Neural progenitor cell (in vitro differentiated cells): Measurements from ENCODE around the gene CBFB. TPM values are rescaled to one million over a fixed set of nuclear protein-coding genes. Genes with fewer than 3 reads are reported as not detected.
"Not testable (repeated sequence)": the region's sequence is repeated elsewhere in the genome, so short reads cannot be mapped to it uniquely, and the experiment has no call there.

Experiments
- DNase-seq: peaks from one replicate; pipeline ENCODE4 v3.0.0-alpha.2; 2016; ENCODE audit warnings: low spot score
- H2AFZ ChIP-seq: fragments of 200-600 bp; sonication (generic); replicated peaks from 2 replicates; pipeline ENCODE4 v1.6.1; 2016; ENCODE audit warnings: antibody characterized with exemption
- H3F3A ChIP-seq: fragments of 200-600 bp; sonication (generic); 2 replicates; pipeline ENCODE4 v1.6.1; 2016; ENCODE audit warnings: antibody characterized with exemption, low read depth
- H3K27ac ChIP-seq: fragments of 200-600 bp; sonication (generic); 2 replicates; pipeline ENCODE4 v1.5.1; 2016; ENCODE audit warnings: mild to moderate bottlenecking
- H3K27me3 ChIP-seq: fragments of 200-600 bp; sonication (generic); 2 replicates; pipeline ENCODE4 v1.6.1; 2016; ENCODE audit warnings: mild to moderate bottlenecking, moderate library complexity
- H3K36me3 ChIP-seq: fragments of 200-600 bp; sonication (generic); 2 replicates; pipeline ENCODE4 v1.5.1; 2016
- H3K4me1 ChIP-seq: fragments of 200-600 bp; sonication (generic); 2 replicates; pipeline ENCODE4 v1.6.1; 2016; ENCODE audit warnings: mixed run types
- H3K4me2 ChIP-seq: fragments of 200-600 bp; sonication (generic); 2 replicates; pipeline ENCODE4 v1.6.1; 2016
- H3K4me3 ChIP-seq: fragments of 200-600 bp; sonication (generic); 2 replicates; pipeline ENCODE4 v1.5.1; 2016
- H3K79me2 ChIP-seq: fragments of 200-600 bp; sonication (generic); 2 replicates; pipeline ENCODE4 v1.6.1; 2016; ENCODE audit warnings: low read depth
- H3K9ac ChIP-seq: fragments of 200-600 bp; sonication (generic); 2 replicates; pipeline ENCODE4 v1.6.1; 2016
- H3K9me3 ChIP-seq: fragments of 200-600 bp; sonication (generic); 2 replicates; pipeline ENCODE4 v1.5.1; 2016; ENCODE audit warnings: low read depth
- H4K20me1 ChIP-seq: fragments of 200-600 bp; sonication (generic); 2 replicates; pipeline ENCODE4 v1.6.1; 2016; ENCODE audit warnings: low read depth
- H3K27ac Mint-ChIP-seq: 3 replicates; pipeline ENCODE4 v1.8.0; 2021; ENCODE audit warnings: mixed read lengths
- H3K27me3 Mint-ChIP-seq: 2 replicates; pipeline ENCODE4 v1.8.0; 2022; ENCODE audit warnings: low read depth, mild to moderate bottlenecking, inconsistent platforms, moderate library complexity, mixed read lengths; ENCODE audit not compliant: insufficient read depth
- H3K36me3 Mint-ChIP-seq: 3 replicates; pipeline ENCODE4 v1.8.0; 2021; ENCODE audit warnings: mixed read lengths
- H3K4me1 Mint-ChIP-seq: 3 replicates; pipeline ENCODE4 v1.8.0; 2021; ENCODE audit warnings: mixed read lengths
- H3K4me3 Mint-ChIP-seq: 3 replicates; pipeline ENCODE4 v1.8.0; 2021; ENCODE audit warnings: mild to moderate bottlenecking, moderate library complexity, mixed read lengths
- H3K9me3 Mint-ChIP-seq: 3 replicates; pipeline ENCODE4 v1.8.0; 2020; ENCODE audit warnings: mixed read lengths
- CTCF ChIP-seq: fragments of 200-600 bp; sonication (generic); IDR thresholded peaks from 2 replicates; pipeline ENCODE4 v1.5.1; 2017; ENCODE audit warnings: antibody characterized with exemption, mild to moderate bottlenecking
- EZH2 ChIP-seq: fragments of 200-600 bp; sonication (generic); IDR thresholded peaks from 2 replicates; pipeline ENCODE4 v1.6.1; 2017; ENCODE audit warnings: antibody characterized with exemption, mild to moderate bottlenecking, moderate library complexity
- EZH2phosphoT487 ChIP-seq: fragments of 200-600 bp; sonication (generic); IDR thresholded peaks from 2 replicates; pipeline ENCODE4 v1.6.1; 2017; ENCODE audit warnings: antibody characterized with exemption
- total RNA-seq: library from RNA; depleted of rRNA; stranded (reverse); fragments of >200 nt; gene quantifications from 2 replicates; pipeline ENCODE4 v1.2.3, GENCODE V29; 2015; ENCODE audit warnings: low replicate concordance

The CBFB gene
- total RNA-seq, 1 donor from 2014 or later: 95.5 TPM

GRCh38 chr16:66986559-66986958 lies 42.4 kb upstream of the CBFB start:
- Histone ChIP-seq H3K27ac (no peak overlapping the region), H2AFZ (no peak overlapping the region), H3K4me1 (no peaks in the 10 kb centered on the region), H3K9ac (no peak overlapping the region), H3K27me3 (no peaks in the 10 kb centered on the region), H3K36me3 (no peaks in the 10 kb centered on the region), H3K4me2 (no peak overlapping the region), H4K20me1 (no peaks in the 10 kb centered on the region), H3K9me3 (no peaks in the 10 kb centered on the region), H3F3A (no peaks in the 10 kb centered on the region), H3K4me3 (no peak overlapping the region), H3K79me2 (no peaks in the 10 kb centered on the region)
- H3K4me3 Mint-ChIP-seq: no peak overlapping the region
- no peak overlapping the region for H3K27ac Mint-ChIP-seq
- no peaks in the 10 kb centered on the region for H3K4me1 Mint-ChIP-seq
- no peak for TF ChIP-seq EZH2phosphoT487
- TF ChIP-seq EZH2: no peak
- TF ChIP-seq CTCF: no peak
- peaks cover 9% of the 10 kb centered on the region for H3K27me3 Mint-ChIP-seq
- DNase-seq: no peak
- H3K36me3 Mint-ChIP-seq: no peaks in the 10 kb centered on the region
- H3K9me3 Mint-ChIP-seq: no peaks in the 10 kb centered on the region

- H3K27me3 ChIP-seq: no peaks in the 10 kb centered on the region
- H2AFZ ChIP-seq: no peak within 1 kb of the TSS
- no peaks in the 10 kb centered on the region for H3K9me3 Mint-ChIP-seq
These were observed 40.7 kb upstream of the CBFB start, which contains the start of gene CES4A for GRCh38 chr16:66988197-66988788. CES4A (plus strand) TSS chr16:66988589; CDS start chr16:66988773, 184 bp downstream.

GRCh38 chr16:66991545-66992077 lies 37.3 kb upstream of the CBFB start:
- TF ChIP-seq EZH2 (no peak), CTCF (no peak), EZH2phosphoT487 (no peak)
- H3K27ac Mint-ChIP-seq: no peak overlapping the region

More at GRCh38 chr16:66988197-66988788, 40.7 kb upstream of the CBFB start, which contains the start of gene CES4A:
- Mint-ChIP-seq H3K27ac (no peak within 1 kb of the TSS), H3K4me1 (no peaks in the 10 kb centered on the region), H3K4me3 (no peak within 1 kb of the TSS), H3K36me3 (no peaks in the 10 kb centered on the region), H3K27me3 (peaks cover 8% of the 10 kb centered on the region)
- no peak for DNase-seq
- Histone ChIP-seq H4K20me1 (no peaks in the 10 kb centered on the region), H3K9me3 (no peaks in the 10 kb centered on the region), H3K4me2 (no peak within 1 kb of the TSS), H3K4me1 (no peaks in the 10 kb centered on the region), H3F3A (no peaks in the 10 kb centered on the region), H3K27ac (no peak within 1 kb of the TSS), H3K36me3 (no peaks in the 10 kb centered on the region), H3K4me3 (no peak within 1 kb of the TSS), H3K9ac (no peak within 1 kb of the TSS), H3K79me2 (no peaks in the 10 kb centered on the region)
- no peak for TF ChIP-seq CTCF
- TF ChIP-seq EZH2: no peak
- TF ChIP-seq EZH2phosphoT487: no peak

GRCh38 chr16:66993558-66993957 lies 35.4 kb upstream of the CBFB start:
- H4K20me1 ChIP-seq, H3K27me3 Mint-ChIP-seq, H3K4me3 Mint-ChIP-seq, H3K36me3 ChIP-seq, H3K4me3 ChIP-seq, H3K36me3 Mint-ChIP-seq, H3K9me3 Mint-ChIP-seq, H3K9me3 ChIP-seq, H3K4me1 ChIP-seq, H3K27ac Mint-ChIP-seq, H3K9ac ChIP-seq, H3K4me2 ChIP-seq, DNase-seq, H3K27ac ChIP-seq, H3K4me1 Mint-ChIP-seq, H3F3A ChIP-seq, H2AFZ ChIP-seq, H3K79me2 ChIP-seq: not testable (repeated sequence)
- peaks cover 21% of the 10 kb centered on the region for H3K27me3 ChIP-seq

More at GRCh38 chr16:66991545-66992077, 37.3 kb upstream of the CBFB start:
- Mint-ChIP-seq H3K4me3 (no peak overlapping the region), H3K36me3 (no peaks in the 10 kb centered on the region), H3K9me3 (no peaks in the 10 kb centered on the region), H3K4me1 (no peaks in the 10 kb centered on the region), H3K27me3 (peaks cover 14% of the 10 kb centered on the region)
- DNase-seq: no peak
- no peaks in the 10 kb centered on the region for H3F3A ChIP-seq
- H3K4me2 ChIP-seq: no peak overlapping the region
- H3K79me2 ChIP-seq: no peaks in the 10 kb centered on the region
- no peak overlapping the region for H3K9ac ChIP-seq
- no peak overlapping the region for H3K27ac ChIP-seq
- no peaks in the 10 kb centered on the region for H3K9me3 ChIP-seq
- H3K36me3 ChIP-seq: no peaks in the 10 kb centered on the region
- H3K27me3 ChIP-seq: peaks cover 1% of the 10 kb centered on the region
- H3K4me1 ChIP-seq: no peaks in the 10 kb centered on the region
- H2AFZ ChIP-seq: no peak overlapping the region
- H3K4me3 ChIP-seq: no peak overlapping the region
- no peaks in the 10 kb centered on the region for H4K20me1 ChIP-seq
